ENCODE results near the gene MXRA7. TPM values are rescaled to one million over a fixed set of nuclear protein-coding genes. Genes with fewer than 3 reads are reported as not detected.

The MXRA7 gene
- total RNA-seq, 1 donor from 2014 or later, result 55.4 TPM

DNA sequence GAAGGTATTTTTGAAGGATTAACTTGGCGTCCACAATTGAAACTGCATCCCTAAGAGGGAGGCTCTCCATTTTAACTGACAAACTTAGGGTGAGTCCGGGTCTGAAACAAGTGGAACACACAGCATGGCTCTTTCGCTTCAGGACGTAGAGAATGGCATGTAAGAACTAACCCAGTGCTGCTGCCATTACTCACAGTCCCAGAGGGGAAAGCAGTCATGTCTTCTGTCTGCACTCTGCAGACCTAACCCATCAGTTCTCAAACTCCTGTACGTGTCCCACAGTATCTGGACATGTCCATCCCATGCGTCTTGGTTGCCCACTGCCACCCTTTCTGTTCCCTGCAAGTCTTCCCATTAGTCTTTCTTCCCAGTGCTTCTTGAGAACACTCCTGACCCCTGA lies 67.8 kb downstream of the MXRA7 start:
- Histone ChIP-seq H3K27ac (no peak overlapping the region), H3K4me3 (no peak overlapping the region), H3K27me3 (no peaks in the 10 kb centered on the region), H2AFZ (replicated peaks) (no peak overlapping the region), H3K36me3 (no peaks in the 10 kb centered on the region), H3K9me3 (ENCODE audit: low read depth) (no peaks in the 10 kb centered on the region), H3K9ac (no peak overlapping the region), H3K79me2 (ENCODE audit: low read depth) (no peaks in the 10 kb centered on the region), H3F3A (ENCODE audit: low read depth) (no peaks in the 10 kb centered on the region), H3K4me2 (no peak overlapping the region), H3K4me1 (peaks cover 2% of the 10 kb centered on the region), H4K20me1 (ENCODE audit: low read depth) (no peaks in the 10 kb centered on the region)
- Mint-ChIP-seq H3K4me1 (peaks cover 20% of the 10 kb centered on the region), H3K4me3 (no peak overlapping the region), H3K27ac (no peak overlapping the region), H3K9me3 (peaks cover 14% of the 10 kb centered on the region), H3K27me3 (ENCODE audit: insufficient read depth, low read depth) (peaks cover 5% of the 10 kb centered on the region), H3K36me3 (no peaks in the 10 kb centered on the region)
- DNase-seq (ENCODE audit: low spot score), result no peak
- TF ChIP-seq EZH2 (IDR thresholded peaks at IDR 0.05), result no peak
- no peak for TF ChIP-seq EZH2phosphoT487 (IDR thresholded peaks at IDR 0.05)
- TF ChIP-seq, protein P1, sequence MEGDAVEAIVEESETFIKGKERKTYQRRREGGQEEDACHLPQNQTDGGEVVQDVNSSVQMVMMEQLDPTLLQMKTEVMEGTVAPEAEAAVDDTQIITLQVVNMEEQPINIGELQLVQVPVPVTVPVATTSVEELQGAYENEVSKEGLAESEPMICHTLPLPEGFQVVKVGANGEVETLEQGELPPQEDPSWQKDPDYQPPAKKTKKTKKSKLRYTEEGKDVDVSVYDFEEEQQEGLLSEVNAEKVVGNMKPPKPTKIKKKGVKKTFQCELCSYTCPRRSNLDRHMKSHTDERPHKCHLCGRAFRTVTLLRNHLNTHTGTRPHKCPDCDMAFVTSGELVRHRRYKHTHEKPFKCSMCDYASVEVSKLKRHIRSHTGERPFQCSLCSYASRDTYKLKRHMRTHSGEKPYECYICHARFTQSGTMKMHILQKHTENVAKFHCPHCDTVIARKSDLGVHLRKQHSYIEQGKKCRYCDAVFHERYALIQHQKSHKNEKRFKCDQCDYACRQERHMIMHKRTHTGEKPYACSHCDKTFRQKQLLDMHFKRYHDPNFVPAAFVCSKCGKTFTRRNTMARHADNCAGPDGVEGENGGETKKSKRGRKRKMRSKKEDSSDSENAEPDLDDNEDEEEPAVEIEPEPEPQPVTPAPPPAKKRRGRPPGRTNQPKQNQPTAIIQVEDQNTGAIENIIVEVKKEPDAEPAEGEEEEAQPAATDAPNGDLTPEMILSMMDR (IDR thresholded peaks at IDR 0.05), result no peak

DNA sequence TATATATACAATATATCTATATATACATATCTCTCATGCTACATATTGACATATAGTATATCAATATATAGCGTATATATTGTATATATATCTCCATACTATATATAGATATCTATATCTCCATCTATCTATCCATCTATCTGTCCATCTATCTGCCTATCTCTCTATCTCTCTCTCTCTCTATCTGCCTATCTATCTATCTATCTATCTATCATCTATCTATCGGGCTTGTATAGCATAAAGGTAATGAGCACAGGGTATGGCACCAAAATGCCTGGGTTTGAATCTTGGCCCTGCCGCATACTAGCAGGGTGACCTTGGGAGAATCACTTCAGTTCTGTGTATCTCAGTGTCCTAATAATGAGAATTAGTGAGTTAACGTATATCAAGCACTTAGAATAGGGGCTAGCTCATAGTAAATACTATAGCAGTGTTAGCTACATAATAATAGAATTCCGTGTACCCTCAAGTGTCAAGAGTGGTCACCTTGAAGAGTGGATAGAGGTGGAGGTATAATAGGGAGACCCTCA lies 68.7 kb downstream of the MXRA7 start:
- DNase-seq (ENCODE audit: low spot score), result no peak

DNA sequence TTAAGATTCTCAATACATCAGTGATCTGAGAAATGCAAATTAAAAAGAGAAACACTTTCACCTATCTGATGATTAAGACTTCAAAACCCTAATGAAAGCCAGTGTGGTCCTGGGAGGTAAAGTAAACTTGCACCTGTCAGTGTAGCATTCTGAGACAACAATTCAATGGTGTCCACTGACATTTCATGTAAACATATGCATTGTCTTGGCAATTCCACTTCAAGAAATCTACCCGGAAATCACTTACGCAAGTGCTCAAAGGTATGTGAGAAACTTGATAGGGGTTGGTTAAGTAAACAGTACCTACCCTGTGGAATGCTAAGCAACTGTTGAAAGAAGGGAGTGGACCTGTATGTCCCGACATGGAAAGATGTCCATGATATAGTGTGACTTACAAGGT lies 69.3 kb downstream of the MXRA7 start:
- Histone ChIP-seq H3K79me2 (ENCODE audit: low read depth) (no peaks in the 10 kb centered on the region), H3K4me3 (no peak overlapping the region), H3K27me3 (no peaks in the 10 kb centered on the region), H3K4me1 (peaks cover 10% of the 10 kb centered on the region), H3K9ac (no peak overlapping the region), H2AFZ (replicated peaks) (no peak overlapping the region), H3F3A (ENCODE audit: low read depth) (no peaks in the 10 kb centered on the region), H3K27ac (no peak overlapping the region), H3K4me2 (no peak overlapping the region), H4K20me1 (ENCODE audit: low read depth) (no peaks in the 10 kb centered on the region), H3K9me3 (ENCODE audit: low read depth) (no peaks in the 10 kb centered on the region), H3K36me3 (no peaks in the 10 kb centered on the region)
- peaks cover 5% of the 10 kb centered on the region for H3K27me3 Mint-ChIP-seq (ENCODE audit: insufficient read depth, low read depth)
- H3K36me3 Mint-ChIP-seq, result no peaks in the 10 kb centered on the region
- H3K27ac Mint-ChIP-seq, result no peak overlapping the region
- peaks cover 29% of the 10 kb centered on the region for H3K4me1 Mint-ChIP-seq
- TF ChIP-seq EZH2phosphoT487 (IDR thresholded peaks at IDR 0.05), result no peak
- TF ChIP-seq EZH2 (IDR thresholded peaks at IDR 0.05), result no peak
- TF ChIP-seq, protein P1 (IDR thresholded peaks at IDR 0.05), result no peak
- no peak overlapping the region for H3K4me3 Mint-ChIP-seq
- peaks cover 6% of the 10 kb centered on the region for H3K9me3 Mint-ChIP-seq
- DNase-seq (ENCODE audit: low spot score), result no peak

More for the DNA sequence above, 68.7 kb downstream of the MXRA7 start:
- Mint-ChIP-seq H3K36me3 (no peaks in the 10 kb centered on the region), H3K4me3 (no peak overlapping the region), H3K27me3 (ENCODE audit: insufficient read depth, low read depth) (peaks cover 5% of the 10 kb centered on the region), H3K4me1 (peaks cover 29% of the 10 kb centered on the region), H3K27ac (no peak overlapping the region), H3K9me3 (peaks cover 9% of the 10 kb centered on the region)
- no peak overlapping the region for H3K27ac ChIP-seq
- no peaks in the 10 kb centered on the region for H3K27me3 ChIP-seq
- no peak overlapping the region for H3K9ac ChIP-seq
- H3K4me1 ChIP-seq, result peaks cover 10% of the 10 kb centered on the region
- H4K20me1 ChIP-seq (ENCODE audit: low read depth), result no peaks in the 10 kb centered on the region
- TF ChIP-seq EZH2phosphoT487 (IDR thresholded peaks at IDR 0.05) (no peak), EZH2 (IDR thresholded peaks at IDR 0.05) (no peak)
- TF ChIP-seq, protein P1 (IDR thresholded peaks at IDR 0.05), result no peak
- H3K79me2 ChIP-seq (ENCODE audit: low read depth), result no peaks in the 10 kb centered on the region
- H3K4me3 ChIP-seq, result no peak overlapping the region
- no peaks in the 10 kb centered on the region for H3K36me3 ChIP-seq
- no peak overlapping the region for H2AFZ ChIP-seq (replicated peaks)
- H3F3A ChIP-seq (ENCODE audit: low read depth), result no peaks in the 10 kb centered on the region
- no peaks in the 10 kb centered on the region for H3K9me3 ChIP-seq (ENCODE audit: low read depth)
- no peak overlapping the region for H3K4me2 ChIP-seq
